B cell (primary cell): ENCODE results near the gene SLC2A13.

ENCODE experiments used
- EZH2 ChIP-seq: IDR thresholded peaks from 2 replicates; pipeline ENCODE4 v1.6.1; 2012; ENCODE audit warnings: borderline replicate concordance, low read depth, mild to moderate bottlenecking, moderate library complexity, low read length; ENCODE audit not compliant: insufficient read depth, poor library complexity, severe bottlenecking
- TF ChIP-seq, protein P1 (sequence below): fragments of 200-600 bp; IDR thresholded peaks from one replicate; pipeline ENCODE4 v1.8.0; 2022; ENCODE audit warnings: antibody characterized with exemption, mild to moderate bottlenecking

DNA sequence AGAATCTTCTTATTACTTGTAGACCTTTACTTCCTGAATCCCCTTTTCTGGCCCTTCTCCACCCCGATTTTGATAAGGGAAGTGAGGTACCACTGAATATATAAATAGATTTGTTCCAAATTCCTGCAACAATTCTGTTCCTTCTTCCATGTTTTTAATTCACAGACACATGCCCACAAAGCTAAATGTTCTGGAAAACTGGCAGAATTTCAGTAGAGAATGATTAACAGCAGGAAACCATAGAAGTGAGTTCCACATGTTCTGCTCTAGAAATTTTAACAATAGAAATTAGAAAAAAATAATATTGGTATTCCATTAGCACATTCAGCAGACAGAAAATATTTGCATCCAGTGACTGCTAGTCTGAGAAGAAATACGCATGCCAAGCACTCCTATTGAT lies 139.6 kb downstream of the SLC2A13 start:
- TF ChIP-seq, protein P1, sequence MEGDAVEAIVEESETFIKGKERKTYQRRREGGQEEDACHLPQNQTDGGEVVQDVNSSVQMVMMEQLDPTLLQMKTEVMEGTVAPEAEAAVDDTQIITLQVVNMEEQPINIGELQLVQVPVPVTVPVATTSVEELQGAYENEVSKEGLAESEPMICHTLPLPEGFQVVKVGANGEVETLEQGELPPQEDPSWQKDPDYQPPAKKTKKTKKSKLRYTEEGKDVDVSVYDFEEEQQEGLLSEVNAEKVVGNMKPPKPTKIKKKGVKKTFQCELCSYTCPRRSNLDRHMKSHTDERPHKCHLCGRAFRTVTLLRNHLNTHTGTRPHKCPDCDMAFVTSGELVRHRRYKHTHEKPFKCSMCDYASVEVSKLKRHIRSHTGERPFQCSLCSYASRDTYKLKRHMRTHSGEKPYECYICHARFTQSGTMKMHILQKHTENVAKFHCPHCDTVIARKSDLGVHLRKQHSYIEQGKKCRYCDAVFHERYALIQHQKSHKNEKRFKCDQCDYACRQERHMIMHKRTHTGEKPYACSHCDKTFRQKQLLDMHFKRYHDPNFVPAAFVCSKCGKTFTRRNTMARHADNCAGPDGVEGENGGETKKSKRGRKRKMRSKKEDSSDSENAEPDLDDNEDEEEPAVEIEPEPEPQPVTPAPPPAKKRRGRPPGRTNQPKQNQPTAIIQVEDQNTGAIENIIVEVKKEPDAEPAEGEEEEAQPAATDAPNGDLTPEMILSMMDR, result no peak
- no peak for TF ChIP-seq EZH2
